HG02970 (cell line): ENCODE data around the gene GPR32.
"Not testable (repeated sequence)": the region's sequence is repeated elsewhere in the genome, so short reads cannot be mapped to it uniquely, and the experiment has no call there.

Experiments used
- ATAC-seq: cut with Tn5 transposase; IDR thresholded peaks from one replicate; pipeline ENCODE4 v1.9.1; 2021; ENCODE audit warnings: mild to moderate bottlenecking, moderate library complexity, moderate number of reproducible peaks; ENCODE audit not compliant: unreplicated experiment, low FRiP score

Gene GPR32

DNA sequence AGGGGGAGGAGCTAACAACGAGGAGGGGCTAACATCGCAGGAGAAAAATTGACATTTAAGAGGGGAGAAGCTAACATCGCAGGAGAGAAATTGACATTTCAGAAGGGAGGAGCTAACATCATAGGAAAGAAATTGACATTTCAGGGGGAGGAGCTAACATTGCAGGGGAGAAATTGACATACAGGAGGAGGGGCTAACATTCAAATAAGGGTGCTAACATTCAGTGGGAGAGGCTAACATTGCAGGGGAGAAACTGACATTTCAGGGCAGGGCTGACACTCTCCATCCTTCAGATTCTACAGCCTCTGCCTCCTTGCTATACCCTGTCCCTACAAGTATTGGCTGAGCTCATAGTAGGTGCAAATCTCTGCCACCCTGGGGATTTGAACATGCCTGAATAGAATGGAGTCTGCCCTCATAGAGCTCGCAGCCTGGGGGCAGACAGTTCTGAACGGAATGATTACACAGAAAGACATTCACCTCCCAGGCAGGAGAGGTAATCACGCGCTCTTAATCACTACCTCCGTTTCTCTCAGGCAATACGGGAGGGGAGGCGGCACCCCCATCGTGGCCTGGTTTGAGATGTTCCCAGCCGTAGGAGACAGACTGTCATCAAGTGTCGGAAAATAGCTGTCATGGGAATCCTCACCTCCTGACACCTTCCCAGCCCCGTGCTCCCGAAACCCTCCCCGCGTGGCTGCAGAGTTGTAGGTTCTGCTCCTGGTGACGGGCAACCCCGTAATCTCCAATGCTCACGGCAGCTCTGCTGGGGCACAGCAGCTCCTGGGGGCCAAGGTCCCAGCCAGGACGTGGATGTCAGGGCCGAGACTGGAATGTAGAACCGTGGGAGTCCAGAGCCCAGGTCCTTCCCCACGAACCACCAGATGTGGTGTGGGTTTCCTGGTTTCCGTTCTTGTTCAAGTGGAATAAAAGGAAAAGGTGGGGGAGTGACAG lies 9.5 kb downstream of the GPR32 start:
- no peak for ATAC-seq

GRCh38 chr19:50780753-50781435 lies 10.6 kb downstream of the GPR32 start:
- no peak for ATAC-seq

- ATAC-seq: not testable (repeated sequence)
These were observed 13.5 kb downstream of the GPR32 start for GRCh38 chr19:50783848-50784152.

- ATAC-seq: no peak
These were observed 14.4 kb downstream of the GPR32 start for GRCh38 chr19:50784710-50785109.

- ATAC-seq: no peak
These were observed 15.1 kb downstream of the GPR32 start for GRCh38 chr19:50785329-50785728.

- ATAC-seq: no peak
These were observed 20.1 kb downstream of the GPR32 start, which contains the start of gene ACP4 for GRCh38 chr19:50790396-50790795. Gene ACP4, plus strand, starts transcription at chr19:50790415. Its CDS starts 0 bp downstream, at chr19:50790415.

DNA sequence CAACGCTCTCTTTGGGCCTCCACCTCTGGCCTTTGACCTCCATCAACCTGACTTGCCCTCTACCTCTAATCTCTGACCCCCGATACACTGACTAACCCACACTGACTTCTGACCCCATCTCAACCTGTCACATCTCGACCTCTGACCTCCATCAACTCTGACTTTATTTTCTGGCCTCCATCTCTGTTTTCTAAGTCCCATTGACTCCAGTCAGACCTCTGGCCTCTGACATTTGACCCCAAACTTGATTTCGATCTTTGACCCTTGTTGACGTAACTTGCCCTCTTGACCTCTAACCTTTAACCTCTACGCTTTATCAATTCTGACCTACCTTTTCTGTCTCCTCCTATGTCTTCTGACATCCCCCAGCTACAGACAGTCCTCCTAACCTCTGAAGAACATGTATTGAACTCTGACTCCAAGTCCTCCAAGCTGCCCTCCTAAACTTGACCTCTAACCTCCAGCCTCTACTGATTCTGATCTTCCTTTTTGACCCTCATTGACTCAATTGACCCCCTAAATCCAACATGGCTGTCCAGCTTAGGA lies 20.7 kb downstream of the GPR32 start:
- ATAC-seq: no peak

DNA sequence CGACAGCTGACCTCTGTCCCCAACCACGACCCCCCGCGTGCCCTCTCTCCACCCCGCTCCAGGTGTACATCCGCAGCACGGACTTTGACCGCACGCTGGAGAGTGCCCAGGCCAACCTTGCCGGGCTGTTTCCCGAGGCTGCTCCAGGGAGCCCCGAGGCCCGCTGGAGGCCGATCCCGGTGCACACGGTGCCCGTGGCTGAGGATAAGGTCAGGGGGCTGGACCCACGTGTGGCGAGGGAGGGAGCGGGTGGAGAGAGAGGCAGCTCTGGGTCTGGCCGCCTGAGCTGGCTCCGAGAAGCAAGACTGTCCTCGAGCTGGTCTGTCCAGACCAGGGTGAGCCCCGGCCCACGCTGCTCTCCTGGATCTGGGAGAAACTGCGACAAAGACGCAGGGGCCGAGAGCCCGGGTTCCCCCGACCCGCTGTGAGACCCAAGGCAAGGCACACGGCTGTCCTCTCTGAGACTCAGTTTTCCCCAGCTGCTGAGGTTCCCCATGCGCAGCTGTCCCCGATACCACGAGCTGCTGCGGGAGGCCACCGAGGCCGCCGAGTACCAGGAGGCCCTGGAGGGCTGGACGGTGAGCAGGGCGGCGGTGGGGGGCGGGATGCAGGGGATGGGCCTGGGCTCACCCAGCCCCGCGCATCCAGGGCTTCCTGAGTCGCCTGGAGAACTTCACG lies 21.5 kb downstream of the GPR32 start:
- ATAC-seq: no peak

GRCh38 chr19:50792272-50793250 lies 22.3 kb downstream of the GPR32 start:
- ATAC-seq: no peak

DNA sequence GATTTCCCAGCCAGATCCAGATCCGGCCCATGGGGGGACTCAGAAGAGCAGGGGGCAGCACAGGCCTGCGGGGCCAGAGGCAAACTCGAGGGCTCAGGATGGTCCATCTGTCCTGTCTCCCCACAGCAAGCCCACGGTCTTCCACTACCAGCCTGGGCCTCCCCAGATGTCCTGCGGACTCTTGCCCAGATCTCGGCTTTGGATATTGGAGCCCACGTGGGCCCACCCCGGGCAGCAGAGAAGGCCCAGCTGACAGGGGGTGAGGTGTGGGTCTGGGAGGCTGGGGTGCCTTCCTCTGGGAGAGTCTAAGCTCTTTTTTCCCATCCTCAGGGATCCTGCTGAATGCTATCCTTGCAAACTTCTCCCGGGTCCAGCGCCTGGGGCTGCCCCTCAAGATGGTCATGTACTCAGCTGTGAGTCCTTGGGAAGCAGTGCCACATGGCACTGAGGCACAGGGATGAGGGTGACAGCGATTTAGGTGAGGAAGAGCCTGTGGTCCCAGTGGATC lies 23.3 kb downstream of the GPR32 start:
- ATAC-seq: no peak

DNA sequence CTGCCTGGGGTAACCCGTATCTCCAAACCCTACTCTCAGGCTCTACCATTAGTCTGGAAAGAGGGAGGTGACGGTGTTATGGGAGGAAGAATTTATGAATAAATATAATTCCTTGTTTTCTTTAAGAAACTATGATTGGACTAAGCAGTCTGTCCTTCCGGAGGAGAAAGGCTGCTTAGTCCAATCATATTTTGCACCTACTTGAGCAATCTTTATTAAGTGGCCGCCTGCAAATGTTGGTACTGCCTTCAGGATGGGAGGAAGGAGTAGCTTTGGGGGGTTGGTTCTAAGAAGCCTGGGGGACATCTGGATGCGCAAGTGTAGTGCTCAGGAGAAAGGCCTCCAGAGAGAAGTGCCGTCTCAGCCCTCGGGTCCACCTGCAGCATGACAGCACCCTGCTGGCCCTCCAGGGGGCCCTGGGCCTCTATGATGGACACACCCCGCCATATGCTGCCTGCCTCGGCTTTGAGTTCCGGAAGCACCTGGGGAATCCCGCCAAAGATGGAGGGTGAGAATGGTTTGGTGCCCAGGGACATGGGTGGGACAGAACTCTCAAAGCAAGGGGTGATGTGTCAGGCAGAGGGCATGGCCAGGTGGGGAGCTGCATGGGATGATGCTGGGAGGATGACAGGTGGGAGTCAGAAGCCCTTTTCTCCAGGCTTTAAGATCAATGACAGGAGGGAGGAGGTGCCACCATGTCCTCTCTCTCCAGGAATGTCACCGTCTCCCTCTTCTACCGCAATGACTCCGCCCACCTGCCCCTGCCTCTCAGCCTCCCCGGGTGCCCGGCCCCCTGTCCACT lies 24.0 kb downstream of the GPR32 start:
- ATAC-seq: no peak

GRCh38 chr19:50794876-50795663 lies 24.8 kb downstream of the GPR32 start:
- no peak for ATAC-seq

DNA sequence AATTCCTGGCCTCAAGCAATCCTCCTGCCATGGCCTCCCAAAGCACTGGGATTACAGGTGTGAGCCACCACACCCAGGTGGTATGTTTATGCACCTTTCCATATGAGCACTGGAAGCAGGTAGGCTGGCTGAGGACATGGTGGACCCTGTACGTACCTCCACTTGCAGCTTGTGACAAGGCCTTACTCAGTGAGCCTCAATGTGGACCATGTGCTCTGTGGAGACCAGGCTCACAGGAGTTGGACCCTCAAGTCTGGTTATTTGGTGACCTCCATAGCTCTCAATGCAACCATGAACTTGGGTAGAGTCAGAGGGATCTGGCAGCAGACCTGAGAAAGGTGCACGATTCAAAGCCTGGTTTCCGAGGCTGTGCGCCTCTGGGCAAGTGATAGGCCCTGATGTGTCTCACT lies 25.4 kb downstream of the GPR32 start:
- no peak for ATAC-seq

DNA sequence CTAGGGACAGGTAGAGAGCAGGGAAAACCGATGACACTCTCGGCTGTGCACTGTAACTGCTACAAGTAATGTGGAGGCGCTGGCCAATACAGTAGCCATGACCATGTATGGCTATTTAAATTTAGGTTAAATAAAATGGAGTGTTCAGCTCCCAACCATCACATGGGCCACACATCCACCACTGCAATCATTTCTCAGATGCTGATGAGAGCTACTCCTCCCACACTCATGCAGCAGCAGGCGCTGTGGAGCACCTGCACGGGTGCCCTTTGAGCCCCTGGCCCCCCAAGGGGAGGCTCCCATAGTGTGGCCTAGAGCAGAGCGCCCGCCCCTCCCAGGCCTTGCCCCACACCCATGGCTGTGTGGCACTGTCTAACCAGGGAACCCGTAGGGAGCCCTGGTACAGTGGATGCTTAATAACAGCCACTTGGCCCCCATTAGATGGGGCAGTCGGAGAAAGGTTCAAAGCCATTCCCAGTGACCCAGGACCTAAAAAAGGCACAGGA lies 25.9 kb downstream of the GPR32 start:
- no peak for ATAC-seq

- no peak for ATAC-seq
These were observed 26.6 kb downstream of the GPR32 start for GRCh38 chr19:50796634-50797428.

- ATAC-seq: no peak
These were observed 27.1 kb downstream of the GPR32 start for GRCh38 chr19:50797429-50797780.
